Hematopoietic multipotent progenitor cell treated with erythropoietin and hydrocortisone succinate and interleukin-3 and kit ligand, for 4 days (in vitro differentiated cells): ENCODE data around the gene CPT1C.

Experiments used
- DNase-seq: peaks from one replicate; pipeline ENCODE4 v3.0.0-alpha.2; 2015

Gene CPT1C

GRCh38 chr19:49690656-49691242 is at the start of gene CPT1C:
Gene CPT1C, plus strand, starts transcription at chr19:49691116. Its CDS starts 1,137 bp downstream, at chr19:49692253.
- peak; percentile 57 for DNase-seq

GRCh38 chr19:49641688-49642491 is 49.0 kb upstream of the CPT1C start, which contains the start of gene SCAF1:
Gene SCAF1, plus strand, starts transcription at chr19:49642209. Its CDS starts 2,818 bp downstream, at chr19:49645027.
- peak; percentile 100 for DNase-seq

GRCh38 chr19:49642492-49643035 is 48.4 kb upstream of the CPT1C start:
- peak; percentile 55 for DNase-seq

GRCh38 chr19:49643466-49643865 is 47.5 kb upstream of the CPT1C start:
- DNase-seq, result peak; percentile 51

- DNase-seq, result no peak
Observed at GRCh38 chr19:49645592-49645991, 45.3 kb upstream of the CPT1C start.

GRCh38 chr19:49645995-49646394 is 44.9 kb upstream of the CPT1C start:
- DNase-seq, result no peak

GRCh38 chr19:49646586-49646985 is 44.3 kb upstream of the CPT1C start:
- DNase-seq, result no peak

GRCh38 chr19:49651029-49651819 is 39.7 kb upstream of the CPT1C start:
- no peak for DNase-seq

- no peak for DNase-seq
Observed at GRCh38 chr19:49651820-49652550, 38.9 kb upstream of the CPT1C start.

GRCh38 chr19:49652551-49653465 is 38.1 kb upstream of the CPT1C start:
- no peak for DNase-seq

GRCh38 chr19:49653466-49653806 is 37.5 kb upstream of the CPT1C start:
- no peak for DNase-seq

GRCh38 chr19:49654581-49654980 is 36.3 kb upstream of the CPT1C start:
- no peak for DNase-seq

GRCh38 chr19:49655570-49656455 is 35.1 kb upstream of the CPT1C start:
- DNase-seq, result no peak

- no peak for DNase-seq
Observed at GRCh38 chr19:49656456-49657109, 34.3 kb upstream of the CPT1C start.

- no peak for DNase-seq
Observed at GRCh38 chr19:49657493-49658138, 33.3 kb upstream of the CPT1C start.

GRCh38 chr19:49658139-49658517 is 32.8 kb upstream of the CPT1C start:
- DNase-seq, result no peak

- no peak for DNase-seq
Observed at GRCh38 chr19:49658566-49659442, 32.1 kb upstream of the CPT1C start.

- no peak for DNase-seq
Observed at GRCh38 chr19:49660338-49660961, 30.5 kb upstream of the CPT1C start.
